NCI-H128 (cell line): Measurements from ENCODE around the gene PREX1.
"Not testable (repeated sequence)": the region's sequence is repeated elsewhere in the genome, so short reads cannot be mapped to it uniquely, and the experiment has no call there.

ENCODE experiments used
- DNase-seq: peaks from one replicate; lab custom pipeline; 2025; ENCODE audit not compliant: unreplicated experiment; lab: John Stamatoyannopoulos, UW

The PREX1 gene

GRCh38 chr20:48613926-48614325, 213.9 kb downstream of the PREX1 start:
- no peak for DNase-seq

- DNase-seq: no peak
Measured at GRCh38 chr20:48612335-48612734, 215.5 kb downstream of the PREX1 start.

GRCh38 chr20:48610996-48611395, 216.8 kb downstream of the PREX1 start:
- DNase-seq: no peak

GRCh38 chr20:48609491-48609978, 218.3 kb downstream of the PREX1 start:
- DNase-seq: no peak

GRCh38 chr20:48608756-48609155, 219.0 kb downstream of the PREX1 start:
- DNase-seq: no peak

- DNase-seq: no peak
Measured at GRCh38 chr20:48607544-48607865, 220.3 kb downstream of the PREX1 start.

- DNase-seq: no peak
Measured at GRCh38 chr20:48606841-48607543, 220.8 kb downstream of the PREX1 start.

GRCh38 chr20:48606172-48606840, 221.5 kb downstream of the PREX1 start:
- no peak for DNase-seq

GRCh38 chr20:48605364-48606171, 222.2 kb downstream of the PREX1 start:
- DNase-seq: no peak

GRCh38 chr20:48604936-48605335, 222.9 kb downstream of the PREX1 start:
- no peak for DNase-seq

- no peak for DNase-seq
Measured at GRCh38 chr20:48604426-48604825, 223.4 kb downstream of the PREX1 start.

- DNase-seq: no peak
Measured at GRCh38 chr20:48603819-48604405, 223.9 kb downstream of the PREX1 start.

- DNase-seq: no peak
Measured at GRCh38 chr20:48603116-48603818, 224.5 kb downstream of the PREX1 start.

GRCh38 chr20:48601798-48602197, 226.0 kb downstream of the PREX1 start:
- DNase-seq: no peak

- DNase-seq: no peak
Measured at GRCh38 chr20:48600470-48600945, 227.3 kb downstream of the PREX1 start.

- DNase-seq: no peak
Measured at GRCh38 chr20:48599748-48600469, 227.9 kb downstream of the PREX1 start.

- DNase-seq: no peak
Measured at GRCh38 chr20:48599106-48599747, 228.6 kb downstream of the PREX1 start.

- not testable (repeated sequence) for DNase-seq
Measured at GRCh38 chr20:48598303-48598941, 229.4 kb downstream of the PREX1 start.
